ENCODE data around the gene DIS3. TPM values are rescaled to one million over a fixed set of nuclear protein-coding genes. Genes with fewer than 3 reads are reported as not detected.

Gene DIS3
- total and polyA plus RNA-seq, 2 of the 4 experiments (the other 2 are of a cell fraction): 19.3 to 33.3 TPM

DNA sequence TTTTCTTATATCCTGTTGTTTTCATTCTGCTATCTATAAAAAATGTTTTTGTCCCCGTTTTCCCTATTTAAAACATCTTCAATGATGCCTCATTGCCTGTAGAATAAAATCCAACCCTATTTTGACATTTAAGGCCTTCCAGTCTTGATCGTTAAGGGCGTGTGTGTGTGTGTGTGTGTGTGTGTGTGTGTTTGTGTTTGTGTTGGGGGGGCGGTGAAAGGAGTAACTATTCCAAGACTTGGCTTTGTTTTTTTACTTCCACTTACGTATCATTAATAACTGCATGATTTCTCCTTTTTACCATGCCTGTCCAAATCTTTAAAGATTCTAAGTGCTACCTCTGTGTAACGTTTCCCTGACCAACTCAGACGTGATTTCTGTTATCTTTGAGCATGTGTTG lies 1.0 kb upstream of the DIS3 start:
- in situ Hi-C loops (cut with MboI; ENCODE audit: low sequenced_read_pairs) (no loop called here), intact Hi-C loops (cut with micrococcal nuclease) (no loop called here), dilution Hi-C loops (cut with HindIII; ENCODE audit: low sequenced_read_pairs, unreplicated experiment) (no loop called here)
- Histone ChIP-seq H3K4me1 (ENCODE audit: control insufficient read depth, insufficient read depth, low read length) (no peaks in the 10 kb centered on the region), H3K18ac (ENCODE audit: low read depth, low read length) (no peak overlapping the region), H3K4ac (ENCODE audit: low read depth, low read length) (0 out of 2 replicates have a peak overlapping the region, but pooled peaks have one; percentile 18), H4K20me1 (ENCODE audit: insufficient read depth, low read length) (peaks cover 5% of the 10 kb centered on the region; the same call in 1 of the 2 replicates), H2AK9ac (replicated peaks; ENCODE audit: low read depth, low read length, poor library complexity) (no peak overlapping the region), H4K5ac (ENCODE audit: low read depth, low read length) (no peak overlapping the region), H3K56ac (ENCODE audit: extremely low read depth, insufficient read depth, low read length) (peak overlapping the region; percentile 51; the same call in 1 of the 2 replicates), H3K4me2 (ENCODE audit: low read depth, low read length) (peak overlapping the region; percentile 61), H2AK5ac (ENCODE audit: low read depth, low read length) (no peak overlapping the region), H2BK5ac (ENCODE audit: low read depth, low read length, poor library complexity, severe bottlenecking) (peak overlapping the region; percentile 73), H3K27ac (ENCODE audit: insufficient read depth, low read length) (peak overlapping the region; percentile 38; the same call in 1 of the 2 replicates), H3K9ac (ENCODE audit: low read depth, low read length) (peak overlapping the region; percentile 69), H3K23ac (ENCODE audit: low read depth, low read length) (peak overlapping the region; percentile 54; the same call in 1 of the 2 replicates), H4K91ac (ENCODE audit: insufficient read depth, low read depth, low read length) (no peak overlapping the region), H4K8ac (ENCODE audit: low read depth in 2 of 2, low read length in 2 of 2) (peak overlapping the region in 1 of 2 experiments; percentile 15; a peak in 2 of 4 replicates), H3K9me3 (ENCODE audit: control insufficient read depth, insufficient read depth, low read length) (no peaks in the 10 kb centered on the region), H3K27me3 (ENCODE audit: control insufficient read depth, insufficient read depth, low read length) (no peaks in the 10 kb centered on the region), H2BK20ac (ENCODE audit: low read depth, low read length) (no peak overlapping the region), H3K9me1 (ENCODE audit: insufficient read depth, low read length) (peaks cover 4% of the 10 kb centered on the region; the same call in 1 of the 2 replicates), H2BK120ac (ENCODE audit: low read depth, low read length) (no peak overlapping the region), H3K14ac (replicated peaks; ENCODE audit: low read depth, low read length) (peak overlapping the region; percentile 33), H3K4me3 (ENCODE audit: insufficient read depth, low read depth, low read length) (peak overlapping the region; percentile 72), H3K79me1 (ENCODE audit: low read depth in 1 of 2, low read length in 2 of 2) (peaks cover 9 to 48% of the 10 kb centered on the region in 2 experiments), H2AFZ (replicated peaks; ENCODE audit: low read length, poor library complexity) (no peak overlapping the region), H2BK15ac (ENCODE audit: low read depth, low read length) (no peak overlapping the region), H3K36me3 (ENCODE audit: control insufficient read depth, insufficient read depth, low read length) (peaks cover 5% of the 10 kb centered on the region)
- ChIA-PET POLR2A (ENCODE audit: unreplicated experiment) (no interaction called here), CTCF (no interaction called here)
- DNase-seq (peak; percentile 10), ATAC-seq (ENCODE audit: low read depth) (no peak)
- WGBS, 2 experiments (ENCODE audit: extremely low coverage in 2 of 2, insufficient read length in 1 of 2): no CpG with 5 or more reads among the region's 7 CpGs
- no peak for TF ChIP-seq MAZ (IDR thresholded peaks at IDR 0.05; ENCODE audit: borderline replicate concordance, low read depth, low read length)
- no peak for TF ChIP-seq FOS (IDR thresholded peaks at IDR 0.05; ENCODE audit: low read depth, low read length)
- no peak for TF ChIP-seq MXI1 (IDR thresholded peaks at IDR 0.05; ENCODE audit: borderline replicate concordance, low read depth, low read length)
- no peak for TF ChIP-seq CEBPB (IDR thresholded peaks at IDR 0.05; ENCODE audit: low read depth, low read length)
- no peak for TF ChIP-seq POLR2A (IDR thresholded peaks at IDR 0.05; ENCODE audit: low read depth, low read length)
- TF ChIP-seq, protein P1, sequence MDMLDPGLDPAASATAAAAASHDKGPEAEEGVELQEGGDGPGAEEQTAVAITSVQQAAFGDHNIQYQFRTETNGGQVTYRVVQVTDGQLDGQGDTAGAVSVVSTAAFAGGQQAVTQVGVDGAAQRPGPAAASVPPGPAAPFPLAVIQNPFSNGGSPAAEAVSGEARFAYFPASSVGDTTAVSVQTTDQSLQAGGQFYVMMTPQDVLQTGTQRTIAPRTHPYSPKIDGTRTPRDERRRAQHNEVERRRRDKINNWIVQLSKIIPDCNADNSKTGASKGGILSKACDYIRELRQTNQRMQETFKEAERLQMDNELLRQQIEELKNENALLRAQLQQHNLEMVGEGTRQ (IDR thresholded peaks at IDR 0.05; ENCODE audit: low read depth, low read length): no peak
- no peak for TF ChIP-seq CHD1 (IDR thresholded peaks at IDR 0.05; ENCODE audit: low read depth, low read length)
- TF ChIP-seq RFX5 (IDR thresholded peaks at IDR 0.05; ENCODE audit: low read depth, low read length): no peak
- no peak for TF ChIP-seq MAFK (IDR thresholded peaks at IDR 0.05; ENCODE audit: low read depth, low read length)
- no peak for TF ChIP-seq RAD21 (IDR thresholded peaks at IDR 0.05; ENCODE audit: low read length)
- no peak for TF ChIP-seq BHLHE40 (IDR thresholded peaks at IDR 0.05; ENCODE audit: low read depth, low read length)
- TF ChIP-seq SMC3 (IDR thresholded peaks at IDR 0.05; ENCODE audit: low read depth, low read length): no peak
- no peak for TF ChIP-seq NFE2L2 (IDR thresholded peaks at IDR 0.05; ENCODE audit: low read depth, low read length)
- BruUV-seq (replicated peaks): no TSS peak
